HFFc6 (cell line): ENCODE data around the gene DPYD. TPM values are rescaled to one million over a fixed set of nuclear protein-coding genes. Genes with fewer than 3 reads are reported as not detected.

ENCODE experiments used
- DNase-seq: peaks from one replicate; pipeline ENCODE4 v3.0.0-alpha.2; 2018
- H3K27ac Mint-ChIP-seq: 2 replicates; pipeline ENCODE4 v1.8.0; 2020; ENCODE audit warnings: mild to moderate bottlenecking, mixed read lengths
- H3K27me3 Mint-ChIP-seq: 2 replicates; pipeline ENCODE4 v1.8.0; 2021; ENCODE audit warnings: mild to moderate bottlenecking, moderate library complexity, mixed read lengths; ENCODE audit not compliant: insufficient read depth
- H3K36me3 Mint-ChIP-seq: 2 replicates; pipeline ENCODE4 v1.8.0; 2021; ENCODE audit warnings: low read depth, mixed read lengths
- H3K4me1 Mint-ChIP-seq: 2 replicates; pipeline ENCODE4 v1.8.0; 2020; ENCODE audit warnings: low read depth, mixed read lengths
- H3K4me3 Mint-ChIP-seq: 2 replicates; pipeline ENCODE4 v1.8.0; 2020; ENCODE audit warnings: mild to moderate bottlenecking, moderate library complexity, mixed read lengths
- H3K9me3 Mint-ChIP-seq: 2 replicates; pipeline ENCODE4 v1.8.0; 2020; ENCODE audit warnings: mild to moderate bottlenecking, mixed read lengths
- CTCF ChIP-seq: fragments of 200-600 bp; sonication (generic); IDR thresholded peaks from 2 replicates; pipeline ENCODE4 v1.5.0; 2021; ENCODE audit warnings: antibody characterized with exemption, mild to moderate bottlenecking
- total RNA-seq, 6 experiments: library from RNA; stranded (reverse); fragmentation: NEBNext Ultra II Directional; extraction: Animal tissue kit (Norgen Biotek cat#: 25700); gene quantifications; 2 replicates in 1 of 6; 3 replicates in 5 of 6; pipeline ENCODE4 v1.2.3, GENCODE V29; 2021

Gene DPYD
- total RNA-seq, 6 experiments from 2014 or later: 37.0 to 77.8 (median 67.9) TPM

- no peaks in the 10 kb centered on the region for H3K9me3 Mint-ChIP-seq
- TF ChIP-seq CTCF: no peak
Measured at GRCh38 chr1:97784661-97785060, 136.2 kb downstream of the DPYD start.

GRCh38 chr1:97783751-97784150 lies 137.1 kb downstream of the DPYD start:
- Mint-ChIP-seq H3K27me3 (0 out of 2 replicates have a peak, but pooled peaks cover 2% of the 10 kb centered on the region), H3K9me3 (no peaks in the 10 kb centered on the region), H3K4me3 (no peak overlapping the region), H3K27ac (no peak overlapping the region), H3K36me3 (no peaks in the 10 kb centered on the region), H3K4me1 (peaks cover 13% of the 10 kb centered on the region)
- TF ChIP-seq CTCF: no peak
- DNase-seq: no peak

More at GRCh38 chr1:97784661-97785060, 136.2 kb downstream of the DPYD start:
- Mint-ChIP-seq H3K36me3 (no peaks in the 10 kb centered on the region), H3K4me3 (no peak overlapping the region), H3K27ac (no peak overlapping the region), H3K4me1 (peaks cover 13% of the 10 kb centered on the region), H3K27me3 (0 out of 2 replicates have a peak, but pooled peaks cover 2% of the 10 kb centered on the region)
- DNase-seq: no peak

- Mint-ChIP-seq H3K27me3 (0 out of 2 replicates have a peak, but pooled peaks cover 2% of the 10 kb centered on the region), H3K4me1 (peaks cover 13% of the 10 kb centered on the region), H3K27ac (peak overlapping the region; percentile 6), H3K9me3 (no peaks in the 10 kb centered on the region), H3K36me3 (no peaks in the 10 kb centered on the region), H3K4me3 (no peak overlapping the region)
- DNase-seq: no peak
- TF ChIP-seq CTCF: no peak
Measured at GRCh38 chr1:97781762-97782337, 139.0 kb downstream of the DPYD start.

- peaks cover 6% of the 10 kb centered on the region; the same call in 1 of the 2 replicates for H3K36me3 Mint-ChIP-seq
Measured at GRCh38 chr1:97780884-97781283, 139.9 kb downstream of the DPYD start.

GRCh38 chr1:97778718-97779117 lies 142.1 kb downstream of the DPYD start:
- peaks cover 13% of the 10 kb centered on the region for H3K4me1 Mint-ChIP-seq
- H3K9me3 Mint-ChIP-seq: no peaks in the 10 kb centered on the region
- no peaks in the 10 kb centered on the region for H3K27me3 Mint-ChIP-seq
- peak; percentile 35; the same call in 1 of the 2 replicates for TF ChIP-seq CTCF
- no peak overlapping the region for H3K27ac Mint-ChIP-seq
- DNase-seq: no peak
- H3K36me3 Mint-ChIP-seq: peaks cover 20% of the 10 kb centered on the region
- no peak overlapping the region for H3K4me3 Mint-ChIP-seq

More at GRCh38 chr1:97780884-97781283, 139.9 kb downstream of the DPYD start:
- peaks cover 13% of the 10 kb centered on the region for H3K4me1 Mint-ChIP-seq
- DNase-seq: no peak
- no peak overlapping the region for H3K27ac Mint-ChIP-seq
- TF ChIP-seq CTCF: no peak
- no peak overlapping the region for H3K4me3 Mint-ChIP-seq
- H3K9me3 Mint-ChIP-seq: no peaks in the 10 kb centered on the region
- H3K27me3 Mint-ChIP-seq: 0 out of 2 replicates have a peak, but pooled peaks cover 2% of the 10 kb centered on the region
